Left colon (tissue), 2 donors: ENCODE data around the gene DAG1. TPM values are rescaled to one million over a fixed set of nuclear protein-coding genes. Genes with fewer than 3 reads are reported as not detected.
A peak's percentile ranks its signal among the peaks of the same experiment; 100 is the strongest.
"Not testable (repeated sequence)": the region's sequence is repeated elsewhere in the genome, so short reads cannot be mapped to it uniquely, and the experiment has no call there.

Experiments
- ATAC-seq: fragments of 200-7000 bp; cut with Tn5 transposase; one replicate; pipeline ENCODE4 v1.9.1; 2020; ENCODE audit warnings: mild to moderate bottlenecking, moderate library complexity
- DNase-seq, 2 donors: peaks; one replicate each; pipeline ENCODE4 v3.0.0-alpha.2; 2020
- intact Hi-C, 2 donors: fragments of 100-400 bp; cut with DNase I in 1 of 2; cut with micrococcal nuclease in 1 of 2; formaldehyde crosslinking; loops; one replicate each; pipeline versions ENCODE4 v1.11.2 to v1.14.0; 2022; cut with DNase I, micrococcal nuclease
- total RNA-seq, 2 donors: library from RNA; stranded (reverse); fragmentation: NEBNext Ultra II Directional; extraction: Animal tissue kit (Norgen Biotek cat#: 25700); gene quantifications; one replicate each; pipeline ENCODE4 v1.2.1, GENCODE V29; 2021
- donor health status: DM: no; HTN: no; CAD: no.
- donor health status: DM: yes; HTN: yes; CAD: no.

Gene DAG1
- total RNA-seq, 2 donors from 2014 or later, result 88.3 to 107 TPM

GRCh38 chr3:49466085-49466484, 4.0 kb upstream of the DAG1 start:
- ATAC-seq (no peak), DNase-seq (no peak)
- intact Hi-C loops, result no loop called here

DNA sequence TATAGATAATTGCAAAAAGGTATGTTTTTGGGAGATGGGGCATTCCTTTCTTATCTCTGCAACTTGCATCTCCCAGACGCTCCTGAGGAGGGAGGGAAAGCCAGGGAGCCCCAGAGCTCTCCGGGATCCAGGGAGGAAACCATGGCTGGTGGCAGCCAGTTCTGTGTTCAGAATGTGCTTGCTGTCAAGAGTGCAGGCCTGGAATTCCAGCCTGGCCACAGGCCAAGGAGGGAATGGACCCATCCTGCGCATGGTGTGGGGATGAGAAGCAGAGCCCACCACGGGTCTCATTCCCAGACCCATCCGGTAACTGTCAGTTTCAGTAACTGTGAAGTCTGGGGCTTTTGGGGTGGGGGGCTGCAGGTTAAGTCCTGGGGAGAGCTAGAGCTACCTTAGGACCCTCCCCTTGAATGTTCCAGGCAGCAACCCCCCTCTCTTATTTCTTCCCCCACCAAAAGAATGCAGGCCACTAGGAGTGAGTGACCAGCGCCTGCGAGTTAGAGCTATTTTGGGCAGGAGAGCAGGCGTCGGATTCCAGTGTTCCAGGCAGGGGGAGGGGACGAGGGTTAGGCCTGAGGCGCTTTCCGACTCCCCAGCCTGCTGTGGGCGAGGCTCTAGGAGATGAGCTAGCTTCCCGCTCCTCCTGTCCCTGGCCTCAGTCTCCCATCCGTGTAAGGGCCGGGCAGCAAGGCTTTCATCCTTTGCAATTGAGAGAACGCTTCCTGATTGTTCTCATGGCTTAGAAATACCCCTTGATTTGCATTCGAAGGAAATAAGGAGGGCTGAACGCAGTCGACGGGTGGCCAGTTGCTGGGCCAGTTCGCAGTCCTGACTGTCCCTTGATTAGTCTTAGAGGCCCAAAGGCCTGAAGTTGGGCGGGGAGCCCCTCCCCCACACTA, 781 bp upstream of the DAG1 start:
- ATAC-seq (peak; percentile 41), DNase-seq (peak; percentile 70 to 80)
- intact Hi-C loops, result no loop called here

- intact Hi-C loops, result no loop called here
- DNase-seq, result no peak
- ATAC-seq, result peak; percentile 22
Observed at GRCh38 chr3:49470714-49471420, 800 bp downstream of the DAG1 start.

- intact Hi-C loops, result no loop called here
- ATAC-seq (no peak), DNase-seq (no peak)
Observed at GRCh38 chr3:49471856-49472495, 1.9 kb downstream of the DAG1 start.

DNA sequence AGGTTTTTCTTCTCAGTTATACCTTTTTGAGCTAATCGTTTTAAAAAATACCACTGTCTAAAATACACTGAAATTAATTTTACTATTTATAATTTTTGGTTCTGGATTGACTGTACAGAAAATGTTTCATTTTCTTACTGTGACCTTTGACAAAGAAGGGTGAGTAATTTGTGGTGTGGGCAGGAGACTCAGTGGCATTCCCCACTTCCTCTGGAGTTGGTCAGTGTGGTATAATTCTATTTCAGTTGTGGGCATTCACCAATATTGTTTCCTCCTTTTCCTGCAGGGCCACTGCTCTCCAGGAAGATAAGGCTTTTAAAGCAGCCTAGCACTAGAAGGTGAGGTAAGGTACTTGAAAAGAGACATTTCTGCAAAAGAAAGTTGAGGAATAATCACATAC, 6.5 kb downstream of the DAG1 start:
- ATAC-seq (no peak), DNase-seq (no peak)
- intact Hi-C loops, result no loop called here

GRCh38 chr3:49482766-49483165, 12.7 kb downstream of the DAG1 start:
- DNase-seq (no peak), ATAC-seq (no peak)
- intact Hi-C loops, result no loop called here

- intact Hi-C loops, result no loop called here
- ATAC-seq, result no peak
- no peak for DNase-seq
Observed at GRCh38 chr3:49484471-49484870, 14.4 kb downstream of the DAG1 start.

DNA sequence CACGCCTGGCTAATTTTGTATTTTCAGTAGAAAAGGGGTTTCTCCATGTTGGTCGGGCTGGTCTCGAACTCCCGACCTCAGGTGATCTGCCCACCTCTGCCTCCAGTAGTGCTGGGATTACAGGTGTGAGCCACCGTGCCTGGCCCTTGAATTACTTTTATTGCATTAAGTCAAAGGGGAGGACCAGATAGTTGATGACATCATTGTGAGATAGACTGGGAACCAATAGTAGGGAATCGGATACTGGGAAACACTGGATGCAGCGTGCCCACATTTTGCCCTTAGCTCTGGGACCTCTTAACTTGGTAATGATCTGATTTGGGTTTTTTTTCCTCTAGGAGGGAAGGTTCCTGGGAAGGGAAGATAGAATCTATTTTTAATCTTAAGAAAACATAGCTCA, 19.2 kb downstream of the DAG1 start:
- intact Hi-C loops, result no loop called here
- ATAC-seq, result no peak

DNA sequence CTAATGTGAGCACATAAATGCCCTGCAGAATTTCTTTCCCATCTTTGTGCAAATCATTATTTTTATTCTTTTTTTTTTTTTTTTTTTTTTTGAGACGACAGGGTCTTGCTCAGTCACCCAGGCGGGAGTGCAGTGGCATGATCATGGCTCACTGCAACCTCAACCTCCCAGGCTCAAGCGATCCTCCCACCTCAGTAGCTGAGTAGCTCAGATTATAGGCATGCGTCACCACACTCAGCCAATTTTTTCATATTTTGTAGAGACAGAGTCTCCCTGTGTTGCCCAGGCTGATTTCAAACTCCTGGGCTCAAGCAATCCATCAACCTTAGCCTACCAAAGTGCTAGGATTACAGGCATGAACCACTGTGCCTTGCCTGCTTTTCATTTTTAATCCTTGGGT, 22.9 kb downstream of the DAG1 start:
- no peak for ATAC-seq
- intact Hi-C loops, result no loop called here
- no peak for DNase-seq

More for the DNA sequence above, 19.2 kb downstream of the DAG1 start:
- DNase-seq, result no peak

DNA sequence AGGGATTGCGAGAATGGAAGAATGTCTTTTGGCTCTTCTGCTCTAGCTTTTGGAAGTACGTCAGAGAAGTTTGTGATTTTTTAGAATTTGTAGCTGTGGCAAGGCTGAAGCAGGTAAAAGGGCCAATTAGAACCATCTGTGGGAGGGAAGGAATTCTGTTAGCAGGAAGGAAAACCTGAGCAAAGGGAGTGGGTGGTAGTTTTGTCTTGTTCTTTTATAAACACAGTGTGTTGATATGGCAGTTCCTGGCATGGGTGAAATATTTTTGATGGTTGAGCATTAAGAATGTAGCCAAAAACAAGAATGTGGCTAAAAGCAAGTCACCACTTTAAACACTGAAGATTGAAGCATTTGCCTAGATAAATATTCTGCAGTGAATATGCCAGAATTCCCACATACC, 23.8 kb downstream of the DAG1 start:
- intact Hi-C loops, result no loop called here
- ATAC-seq, result no peak
- DNase-seq, result no peak

- DNase-seq (no peak), ATAC-seq (no peak)
- intact Hi-C loops, result no loop called here
Observed at GRCh38 chr3:49495023-49495422, 25.0 kb downstream of the DAG1 start.

DNA sequence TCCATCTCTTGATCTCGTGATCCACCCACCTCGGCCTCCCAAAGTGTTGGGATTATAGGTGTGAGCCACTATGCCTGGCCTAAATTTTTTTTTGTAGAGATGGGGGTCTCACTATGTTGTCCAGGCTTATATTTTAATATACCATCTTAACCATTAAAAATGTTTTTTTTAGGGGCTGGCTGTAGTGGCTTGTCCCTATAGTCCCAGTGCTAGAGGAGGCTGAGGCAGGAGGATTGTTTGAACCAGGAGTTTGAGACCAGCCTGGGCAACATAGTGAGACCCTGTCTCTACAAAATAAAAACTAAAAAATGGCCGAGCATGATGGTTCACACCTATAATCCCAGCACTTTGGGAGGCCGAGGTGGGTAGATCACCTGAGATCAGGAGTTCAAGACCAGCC, 26.8 kb downstream of the DAG1 start:
- ATAC-seq, DNase-seq, intact Hi-C loops: not testable (repeated sequence)

GRCh38 chr3:49497606-49498005, 27.5 kb downstream of the DAG1 start:
- no peak for DNase-seq
- ATAC-seq, result no peak
- intact Hi-C loops, result no loop called here

- no peak for ATAC-seq
- no peak for DNase-seq
- intact Hi-C loops, result no loop called here
Observed at GRCh38 chr3:49498239-49498638, 28.2 kb downstream of the DAG1 start.

GRCh38 chr3:49498648-49499047, 28.6 kb downstream of the DAG1 start:
- intact Hi-C loops, result no loop called here
- DNase-seq, result no peak
- ATAC-seq, result no peak

- intact Hi-C loops, result no loop called here
- DNase-seq (no peak), ATAC-seq (peak; percentile 14)
Observed at GRCh38 chr3:49500205-49500731, 30.2 kb downstream of the DAG1 start.

DNA sequence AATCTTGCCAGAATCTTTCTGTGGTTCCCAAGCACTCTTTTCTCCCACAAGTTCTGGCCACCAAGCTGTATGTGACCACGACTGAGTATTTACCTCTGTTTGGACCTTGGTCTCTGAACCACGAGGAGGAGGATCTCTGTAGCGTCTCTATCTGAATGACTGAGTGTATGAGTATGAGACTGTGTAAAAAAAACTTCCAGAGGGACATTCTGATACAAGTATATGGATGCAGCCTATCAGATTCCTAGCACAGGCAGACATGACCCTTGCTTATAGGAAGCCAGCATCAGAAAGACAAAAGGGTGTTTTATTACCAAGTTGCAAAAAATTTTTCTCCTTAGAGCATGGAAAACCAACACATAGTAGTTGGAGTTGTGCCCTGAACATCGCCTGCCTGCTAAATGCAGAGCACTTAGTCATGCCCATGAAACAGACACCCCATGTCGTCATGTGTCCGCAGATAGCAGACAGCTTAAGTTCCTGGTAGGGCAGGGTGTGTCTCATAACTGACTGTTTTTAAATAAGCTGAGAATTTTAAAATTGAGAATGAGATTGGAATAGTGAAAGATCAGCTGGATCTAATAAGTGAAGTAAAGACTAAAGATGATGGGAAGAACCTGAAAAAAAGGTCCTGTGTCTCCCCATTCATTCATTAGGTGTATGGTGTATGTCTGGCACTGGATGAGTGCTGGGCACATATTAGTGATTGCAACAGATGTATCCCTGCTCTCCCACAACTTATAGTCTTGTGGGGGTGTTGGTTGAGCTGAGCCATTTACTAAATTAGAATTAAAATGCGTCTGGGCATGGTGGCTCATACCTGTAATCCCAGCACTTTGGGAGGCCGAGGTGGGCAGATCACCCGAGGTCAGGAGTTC, 30.9 kb downstream of the DAG1 start:
- intact Hi-C loops, result no loop called here
- peak; percentile 55 to 77 for DNase-seq
- ATAC-seq, result peak; percentile 91

DNA sequence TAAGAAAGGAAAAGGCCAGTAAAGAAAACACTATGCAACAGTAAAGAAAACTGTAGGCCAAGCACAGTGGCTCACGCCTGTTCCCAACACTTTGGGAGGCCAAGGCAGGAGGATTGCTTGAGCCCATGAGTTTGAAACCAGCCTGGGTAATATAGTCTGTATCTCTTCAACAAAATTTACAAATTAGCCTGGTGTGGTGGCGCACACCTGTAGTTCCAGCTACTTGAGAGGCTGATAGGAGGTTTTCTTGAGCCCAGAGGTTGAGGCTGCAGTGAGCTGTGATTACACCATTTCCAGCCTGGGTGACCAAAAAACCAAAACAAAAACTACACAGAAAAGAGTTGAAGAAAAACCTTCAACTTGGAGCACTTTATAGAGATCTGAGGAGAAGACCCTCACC, 31.8 kb downstream of the DAG1 start:
- ATAC-seq, result no peak
- intact Hi-C loops, result no loop called here

DNA sequence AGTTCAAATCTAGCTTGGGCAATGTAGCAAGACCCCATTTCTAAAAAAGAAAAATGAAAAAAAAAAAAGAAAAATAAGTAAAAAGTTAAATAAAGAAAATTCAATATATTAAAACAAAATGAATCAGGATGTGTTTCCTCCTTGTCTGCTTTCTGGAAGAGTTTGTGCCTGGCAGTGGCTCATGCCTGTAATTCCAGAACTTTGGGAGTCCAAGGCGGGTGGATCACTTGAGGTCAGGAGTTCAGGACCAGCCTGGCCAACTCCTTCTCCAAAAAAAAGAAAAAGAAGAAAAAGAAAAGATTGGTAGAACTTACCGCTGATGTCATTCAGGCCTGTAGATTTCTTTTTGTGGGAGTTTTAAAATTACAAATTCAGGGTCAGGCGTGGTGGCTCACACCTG, 36.8 kb downstream of the DAG1 start:
- DNase-seq, result no peak
- intact Hi-C loops, result no loop called here
- ATAC-seq, result no peak

More for the DNA sequence above, 31.8 kb downstream of the DAG1 start:
- DNase-seq, result no peak
